GM21390 (cell line): ENCODE results near the gene PGGT1B.

ENCODE experiments used
- ATAC-seq: cut with Tn5 transposase; IDR thresholded peaks from one replicate; pipeline ENCODE4 v1.9.1; 2021; ENCODE audit not compliant: unreplicated experiment

Gene PGGT1B

DNA sequence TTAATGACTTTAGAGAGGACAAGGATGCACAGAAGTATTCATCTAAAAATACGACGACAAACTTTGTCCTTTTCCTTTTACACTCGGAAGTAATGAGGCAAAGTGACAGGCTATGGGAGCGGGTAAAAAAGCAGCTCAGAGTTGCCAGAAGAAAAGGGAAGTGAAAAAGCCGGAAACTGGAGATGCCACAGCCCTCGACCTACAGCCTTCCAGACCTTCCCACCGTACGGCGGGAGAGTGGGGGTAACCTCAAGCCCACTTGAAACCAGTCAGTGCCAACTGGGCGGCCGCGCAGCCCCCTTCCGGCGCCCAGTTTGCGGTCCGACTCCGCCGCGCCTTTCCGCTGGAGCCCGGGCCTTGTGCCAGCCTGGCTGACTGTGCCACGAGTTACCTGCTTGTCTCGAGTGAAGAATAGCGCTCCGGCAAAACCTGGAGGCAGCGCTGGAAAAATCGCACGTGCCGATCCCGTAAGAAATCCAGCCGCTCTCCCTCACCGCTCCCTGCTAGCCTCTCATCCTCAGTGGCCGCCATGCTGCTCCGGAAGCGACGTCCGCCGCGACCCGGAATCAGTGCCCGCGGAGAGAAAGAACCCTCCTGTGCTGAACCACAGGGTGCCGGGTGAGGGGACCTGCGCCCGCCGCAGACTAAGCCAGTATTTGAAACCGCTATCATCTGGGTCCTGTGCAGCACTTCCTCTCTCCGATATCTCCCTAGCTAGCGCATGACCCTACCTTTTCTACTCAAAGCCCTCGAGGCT, at the start of gene PGGT1B:
TSS of gene PGGT1B (minus strand) at position 557 of the 757 bp plus-strand sequence. CDS start at position 531, 26 bp downstream.
- peak; percentile 87 for ATAC-seq

DNA sequence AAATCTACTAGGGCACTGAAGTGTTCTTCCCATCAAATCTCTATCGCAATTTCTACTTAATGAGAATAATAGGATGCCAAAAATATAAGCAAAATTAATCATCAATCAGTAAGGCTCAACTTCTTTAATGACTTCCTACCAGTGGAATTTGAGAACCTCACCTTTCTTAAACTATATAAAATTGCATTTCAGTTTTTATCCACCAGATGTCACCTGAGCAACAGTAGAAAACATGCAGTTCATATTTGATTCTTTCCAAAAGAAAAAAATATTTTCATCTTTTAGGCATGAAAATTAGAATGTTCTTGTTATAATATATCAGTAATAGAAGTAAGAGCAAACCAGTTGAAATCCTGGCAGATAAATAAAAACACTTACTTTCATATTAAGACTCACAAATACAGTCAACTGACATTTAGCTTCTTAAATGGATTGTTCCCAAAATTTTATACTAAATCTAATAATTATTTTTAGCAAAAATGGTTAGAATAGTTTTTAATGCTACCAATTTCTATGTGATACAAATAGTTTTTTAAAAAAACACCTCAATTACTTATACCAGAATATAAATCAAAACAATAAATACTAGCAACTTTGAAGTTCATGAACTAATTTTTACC, 47.2 kb upstream of the PGGT1B start:
- no peak for ATAC-seq

GRCh38 chr5:115308815-115309214, 46.1 kb upstream of the PGGT1B start:
- ATAC-seq: no peak

DNA sequence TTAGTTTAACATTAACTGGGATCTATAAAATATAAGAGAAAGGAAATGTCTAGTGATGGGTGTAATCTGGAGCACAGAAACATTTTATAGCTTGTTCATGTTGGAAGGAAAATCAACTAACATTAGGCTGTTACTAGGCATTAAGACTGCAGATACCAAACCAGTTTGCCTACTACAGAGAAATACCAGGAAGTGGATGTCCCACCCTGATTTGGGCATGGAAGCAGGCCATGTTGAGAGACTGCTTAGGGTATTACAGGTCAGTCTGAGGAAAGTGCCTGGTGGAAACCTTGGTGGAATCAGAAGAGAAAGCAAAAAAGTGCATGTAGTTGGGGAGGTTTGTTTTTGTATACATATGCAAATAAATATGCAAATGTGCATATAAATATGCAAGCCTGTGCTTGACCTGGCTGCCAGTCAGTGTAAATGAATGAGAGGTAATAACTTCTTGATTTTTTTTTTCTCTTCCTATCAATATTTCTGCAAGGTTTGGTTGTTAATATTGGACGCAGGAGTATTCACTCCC, 43.4 kb upstream of the PGGT1B start:
- no peak for ATAC-seq

- no peak for ATAC-seq
These were observed 41.8 kb upstream of the PGGT1B start for GRCh38 chr5:115304496-115304895.

- ATAC-seq: no peak
These were observed 36.1 kb upstream of the PGGT1B start for GRCh38 chr5:115298811-115299210.

GRCh38 chr5:115297031-115297430, 34.4 kb upstream of the PGGT1B start:
- ATAC-seq: no peak

DNA sequence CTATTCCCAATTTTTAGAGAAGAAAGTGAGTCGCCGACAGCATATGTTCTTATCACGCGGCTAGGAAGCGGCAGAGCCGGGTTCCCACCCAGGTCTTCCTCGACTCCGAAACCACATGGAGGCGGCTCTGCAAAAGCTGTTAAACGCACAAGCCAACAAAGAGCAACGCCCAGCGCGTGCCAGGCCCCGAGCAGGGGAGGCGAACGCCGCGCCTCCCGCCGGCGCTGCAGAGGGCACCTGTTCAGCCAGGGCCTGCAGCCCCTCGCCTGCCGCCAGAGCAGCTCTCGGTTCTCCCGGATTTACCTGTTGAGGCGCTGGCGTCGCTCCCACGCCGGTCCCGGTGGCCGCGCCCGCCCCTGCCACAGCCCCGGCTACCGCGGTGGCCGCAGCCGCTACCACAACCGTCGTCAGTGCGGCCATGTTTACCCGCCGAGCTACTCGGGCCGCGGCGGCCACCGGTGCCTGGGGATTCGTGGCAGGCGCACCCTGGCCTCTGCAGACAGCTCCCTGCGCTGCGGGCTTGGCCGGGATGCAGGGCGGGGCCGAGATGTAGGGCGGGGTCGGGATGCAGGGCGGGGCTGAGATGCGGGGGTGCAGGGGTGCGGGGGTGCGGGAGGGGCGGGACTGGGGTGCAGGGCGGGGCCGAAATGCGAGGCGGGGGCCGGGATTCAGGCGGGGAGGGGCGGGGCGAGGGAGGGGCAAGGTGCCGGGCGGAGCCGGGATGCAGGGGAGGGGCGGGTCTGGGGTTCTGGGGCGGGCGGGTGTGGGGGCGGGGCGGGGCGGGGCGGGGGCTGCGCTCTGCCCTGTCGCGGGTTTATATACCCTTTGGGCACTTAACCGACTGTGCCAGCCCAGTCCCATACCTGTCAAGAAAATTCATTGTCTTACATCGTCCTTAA, 33.7 kb upstream of the PGGT1B start, which contains the start of gene CCDC112:
TSS of gene CCDC112 (minus strand) at position 531 of the 899 bp plus-strand sequence. CDS start at position 420, 111 bp downstream.
- peak; percentile 83 for ATAC-seq

GRCh38 chr5:115295777-115296123, 33.1 kb upstream of the PGGT1B start:
- peak; percentile 29 for ATAC-seq

- ATAC-seq: no peak
These were observed 28.7 kb upstream of the PGGT1B start for GRCh38 chr5:115291397-115291796.

DNA sequence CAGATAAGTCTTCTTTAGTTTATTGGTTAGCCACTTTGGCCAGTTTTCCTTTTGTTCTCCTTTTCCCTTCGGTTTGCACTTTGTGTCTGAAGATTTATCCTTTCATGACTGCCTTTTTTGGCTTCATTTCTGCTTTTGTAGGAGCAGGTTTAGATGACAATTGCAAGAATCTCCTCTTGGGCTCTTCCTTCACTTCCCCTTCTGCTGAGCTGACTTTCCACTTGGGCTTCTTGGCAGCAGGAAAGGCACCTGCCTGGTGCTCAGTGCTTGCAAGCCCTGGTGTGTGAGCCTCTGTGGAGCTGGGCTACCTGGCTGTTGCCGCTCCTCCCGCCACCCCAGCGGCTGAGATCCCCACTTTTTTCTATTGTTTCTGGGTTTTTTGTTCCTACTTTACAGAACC, 26.4 kb upstream of the PGGT1B start:
- no peak for ATAC-seq

- ATAC-seq: no peak
These were observed 21.3 kb upstream of the PGGT1B start for GRCh38 chr5:115284021-115284420.

- ATAC-seq: no peak
These were observed 19.5 kb upstream of the PGGT1B start for GRCh38 chr5:115282131-115282530.

GRCh38 chr5:115274584-115274983, 11.9 kb upstream of the PGGT1B start:
- no peak for ATAC-seq

DNA sequence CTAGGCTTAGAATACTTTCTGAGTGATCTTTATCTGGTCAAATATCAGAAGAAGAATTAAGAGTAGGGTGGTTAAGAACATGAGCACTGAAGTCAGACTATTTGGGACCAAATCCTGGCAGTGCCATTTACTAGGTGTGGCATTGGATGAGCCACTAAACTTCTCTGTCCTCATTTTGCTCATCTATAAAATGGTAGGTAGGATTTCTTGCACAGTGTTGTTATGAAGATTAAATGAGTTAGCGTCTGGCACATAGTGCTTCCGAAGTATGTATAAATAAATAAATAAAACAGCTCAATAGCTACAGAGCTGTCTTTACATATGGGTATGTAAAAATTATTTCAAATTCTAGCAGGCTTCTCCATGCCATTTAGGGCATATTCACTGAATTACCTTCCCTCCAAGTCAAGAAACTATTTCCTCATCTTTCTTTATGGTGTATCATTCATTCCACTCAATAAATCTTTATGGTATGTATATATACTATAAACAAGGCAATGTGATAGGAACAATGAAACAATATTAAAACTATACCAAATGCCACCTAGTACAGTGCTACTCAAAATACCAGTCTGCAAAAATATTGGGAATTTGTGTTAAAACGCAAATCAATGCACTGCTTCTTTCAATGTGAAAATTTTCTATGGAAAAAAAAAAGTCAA, 9.8 kb upstream of the PGGT1B start:
- no peak for ATAC-seq

GRCh38 chr5:115271295-115272050, 8.8 kb upstream of the PGGT1B start:
- ATAC-seq: no peak

- ATAC-seq: no peak
These were observed 4.9 kb upstream of the PGGT1B start for GRCh38 chr5:115267617-115268016.

DNA sequence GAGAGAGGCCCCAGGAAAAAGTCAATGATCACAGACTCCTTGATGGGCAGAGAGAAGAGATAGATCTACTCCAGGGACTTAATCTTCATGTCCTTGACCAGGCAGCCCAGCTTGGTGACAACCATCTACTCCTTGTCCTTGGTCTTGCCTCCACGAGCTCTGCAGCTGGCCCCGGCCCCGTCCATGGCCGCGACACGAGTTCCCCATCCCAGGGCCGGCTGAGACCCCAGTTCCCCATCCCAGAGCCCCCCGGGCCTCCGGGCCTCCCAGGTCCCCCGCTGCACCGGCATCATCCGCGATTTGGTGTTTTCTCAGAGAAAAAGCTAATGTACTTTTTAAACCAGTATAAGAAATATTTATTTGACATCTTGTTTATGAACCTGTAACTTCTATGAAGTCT, 2.5 kb upstream of the PGGT1B start:
- no peak for ATAC-seq

- ATAC-seq: no peak
These were observed 2.1 kb upstream of the PGGT1B start for GRCh38 chr5:115264786-115265185.

DNA sequence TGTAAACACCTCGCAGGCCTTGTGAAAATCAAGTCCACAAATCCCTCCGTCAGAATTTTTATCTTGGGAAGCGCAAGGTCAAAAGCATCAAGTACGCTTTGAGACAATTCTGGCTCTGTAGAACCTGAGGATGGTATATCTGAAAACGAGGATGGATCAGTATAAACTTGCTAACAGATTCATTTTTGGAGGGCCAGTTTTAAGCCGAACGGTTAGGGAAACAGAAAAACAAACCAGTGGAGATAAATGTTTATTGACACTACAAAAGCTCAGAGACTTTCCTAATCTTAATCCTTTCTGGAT, 352 bp upstream of the PGGT1B start:
- ATAC-seq: no peak
